ENCODE data around the gene CHSY1. TPM values are rescaled to one million over a fixed set of nuclear protein-coding genes. Genes with fewer than 3 reads are reported as not detected.

CHSY1 gene
- total RNA-seq, 2 experiments from 2014 or later: 5.8 to 6.7 TPM

DNA sequence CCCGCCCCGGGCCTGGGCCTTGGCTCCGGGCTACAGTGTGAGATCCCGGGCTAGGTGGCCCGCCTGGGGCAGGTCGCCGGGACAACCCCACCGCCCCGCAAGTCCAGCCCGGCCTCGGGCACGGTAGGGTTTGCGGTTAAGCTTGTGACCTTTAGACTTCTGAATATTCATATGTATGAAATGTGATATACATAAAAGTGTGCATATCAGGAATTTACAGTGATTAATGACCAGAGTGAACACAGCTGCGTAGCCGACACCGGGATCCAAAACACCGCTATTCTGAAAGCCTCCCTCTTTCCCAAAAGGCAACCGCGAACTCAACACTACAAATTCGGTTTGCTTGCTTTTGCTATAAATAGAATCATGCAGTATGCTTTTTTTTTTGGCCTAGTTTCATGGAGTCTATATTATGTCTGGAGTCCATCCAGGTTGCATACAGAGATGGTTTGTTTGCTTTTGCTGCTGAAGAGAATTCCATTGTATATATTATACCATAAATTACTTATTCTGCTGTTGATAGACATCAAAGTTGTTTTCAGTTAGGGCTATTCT lies 43.8 kb upstream of the CHSY1 start:
- H3K4me1 Mint-ChIP-seq (ENCODE audit: low read depth): peaks cover 52% of the 10 kb centered on the region
- DNase-seq: no peak
- H3K9me3 Mint-ChIP-seq: no peaks in the 10 kb centered on the region
- peak overlapping the region; percentile 98 for H3K27ac Mint-ChIP-seq
- H3K36me3 Mint-ChIP-seq (ENCODE audit: low read depth): peaks cover 44% of the 10 kb centered on the region
- Histone ChIP-seq H3K4me3 (ENCODE audit: low read length) (peak overlapping the region; percentile 90), H3K27me3 (ENCODE audit: control insufficient read depth in 1 of 2, insufficient read depth in 2 of 2, low read length in 2 of 2) (no peaks in the 10 kb centered on the region), H3K4me1 (ENCODE audit: insufficient read depth, low read length) (peaks cover 31% of the 10 kb centered on the region), H3K9me3 (ENCODE audit: control insufficient read depth in 1 of 2, insufficient read depth in 1 of 2, low read length in 2 of 2) (no peaks in the 10 kb centered on the region), H3K27ac (ENCODE audit: low read depth in 1 of 2, low read length in 2 of 2) (peak overlapping the region; percentile 83 to 98), H3K36me3 (ENCODE audit: insufficient read depth, low read length) (peaks cover 20% of the 10 kb centered on the region)
- ATAC-seq (ENCODE audit: poor library complexity): no peak
- ChIA-PET CTCF (interaction anchor here (1.0 to 2.9 kb wide), 2 partner anchors 346 to 360 kb away, joined by 3 to 10 read pairs; no protein-coding TSS in a partner anchor), POLR2A (interaction anchor here (0.6 to 3.8 kb wide), 14 partner anchors 10 to 428 kb away, joined by 3 to 29 read pairs (median 10); partner anchors contain the start of genes CHSY1 and TARS3)
- intact Hi-C loops (cut with DNase I, micrococcal nuclease): loop anchor here (1.0 to 10.0 kb wide), 7 partner anchors 19 to 1371 kb away; partner anchors contain the start of genes SELENOS (in 1 of the 2), TARS3 (in 1 of the 2) and TM2D3 (in 1 of the 2)
- TF ChIP-seq, protein P1, sequence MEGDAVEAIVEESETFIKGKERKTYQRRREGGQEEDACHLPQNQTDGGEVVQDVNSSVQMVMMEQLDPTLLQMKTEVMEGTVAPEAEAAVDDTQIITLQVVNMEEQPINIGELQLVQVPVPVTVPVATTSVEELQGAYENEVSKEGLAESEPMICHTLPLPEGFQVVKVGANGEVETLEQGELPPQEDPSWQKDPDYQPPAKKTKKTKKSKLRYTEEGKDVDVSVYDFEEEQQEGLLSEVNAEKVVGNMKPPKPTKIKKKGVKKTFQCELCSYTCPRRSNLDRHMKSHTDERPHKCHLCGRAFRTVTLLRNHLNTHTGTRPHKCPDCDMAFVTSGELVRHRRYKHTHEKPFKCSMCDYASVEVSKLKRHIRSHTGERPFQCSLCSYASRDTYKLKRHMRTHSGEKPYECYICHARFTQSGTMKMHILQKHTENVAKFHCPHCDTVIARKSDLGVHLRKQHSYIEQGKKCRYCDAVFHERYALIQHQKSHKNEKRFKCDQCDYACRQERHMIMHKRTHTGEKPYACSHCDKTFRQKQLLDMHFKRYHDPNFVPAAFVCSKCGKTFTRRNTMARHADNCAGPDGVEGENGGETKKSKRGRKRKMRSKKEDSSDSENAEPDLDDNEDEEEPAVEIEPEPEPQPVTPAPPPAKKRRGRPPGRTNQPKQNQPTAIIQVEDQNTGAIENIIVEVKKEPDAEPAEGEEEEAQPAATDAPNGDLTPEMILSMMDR (IDR thresholded peaks at IDR 0.05): no peak
- peak overlapping the region; percentile 100 for H3K4me3 Mint-ChIP-seq
- H3K27me3 Mint-ChIP-seq: no peaks in the 10 kb centered on the region

GRCh38 chr15:101294731-101295606 lies 43.1 kb upstream of the CHSY1 start, which contains the start of gene SNRPA1:
Gene SNRPA1 (minus strand): TSS chr15:101295248. CDS start chr15:101295178, 70 bp downstream.
- POLR2A ChIA-PET: interaction anchor here (0.8 to 3.8 kb wide), 18 partner anchors 9 to 693 kb away, joined by 3 to 29 read pairs (median 8); partner anchors contain the start of genes ASB7, CHSY1, LINS1 and TARS3
- H3K4me3 ChIP-seq (ENCODE audit: low read length): peak within 1 kb of the TSS; percentile 90
- Mint-ChIP-seq H3K4me3 (peak within 1 kb of the TSS; percentile 100), H3K36me3 (ENCODE audit: low read depth) (peaks cover 50% of the 10 kb centered on the region), H3K9me3 (no peaks in the 10 kb centered on the region), H3K27me3 (no peaks in the 10 kb centered on the region), H3K27ac (peak within 1 kb of the TSS; percentile 98), H3K4me1 (ENCODE audit: low read depth) (peaks cover 60% of the 10 kb centered on the region)
- CTCF ChIA-PET: interaction anchor here (0.7 to 2.9 kb wide), 5 partner anchors 286 to 693 kb away, joined by 3 to 10 read pairs (median 3); partner anchors contain the start of genes ASB7 and LINS1
- DNase-seq (peak; percentile 94 to 99 (median 97)), ATAC-seq (ENCODE audit: poor library complexity) (peak; percentile 80)
- TF ChIP-seq, protein P1 (IDR thresholded peaks at IDR 0.05): no peak
- no peaks in the 10 kb centered on the region for H3K27me3 ChIP-seq (ENCODE audit: control insufficient read depth in 1 of 2, insufficient read depth in 2 of 2, low read length in 2 of 2)
- H3K27ac ChIP-seq (ENCODE audit: low read depth in 1 of 2, low read length in 2 of 2): peak within 1 kb of the TSS; percentile 95 to 98
- intact Hi-C loops (cut with DNase I, micrococcal nuclease): loop anchor here (1.0 to 10.0 kb wide), 8 partner anchors 18 to 1370 kb away; partner anchors contain the start of genes SELENOS (in 2 of the 2), TARS3 (in 1 of the 2) and TM2D3 (in 1 of the 2)
- H3K4me1 ChIP-seq (ENCODE audit: insufficient read depth, low read length): peaks cover 35% of the 10 kb centered on the region
- peaks cover 25% of the 10 kb centered on the region for H3K36me3 ChIP-seq (ENCODE audit: insufficient read depth, low read length)
- H3K9me3 ChIP-seq (ENCODE audit: control insufficient read depth in 1 of 2, insufficient read depth in 1 of 2, low read length in 2 of 2): no peaks in the 10 kb centered on the region

- Histone ChIP-seq H3K9me3 (ENCODE audit: control insufficient read depth in 1 of 2, insufficient read depth in 1 of 2, low read length in 2 of 2) (no peaks in the 10 kb centered on the region), H3K4me1 (ENCODE audit: insufficient read depth, low read length) (peaks cover 40% of the 10 kb centered on the region), H3K4me3 (ENCODE audit: low read length) (peak overlapping the region; percentile 90), H3K27ac (ENCODE audit: low read depth in 1 of 2, low read length in 2 of 2) (no peak overlapping the region), H3K27me3 (ENCODE audit: control insufficient read depth in 1 of 2, insufficient read depth in 2 of 2, low read length in 2 of 2) (no peaks in the 10 kb centered on the region), H3K36me3 (ENCODE audit: insufficient read depth, low read length) (peaks cover 41% of the 10 kb centered on the region)
- no peak for ATAC-seq (ENCODE audit: poor library complexity)
- intact Hi-C loops (cut with DNase I, micrococcal nuclease): loop anchor here in 1 of 2 experiments (10.0 kb wide), 1 partner anchor 1368 kb away; no protein-coding TSS in a partner anchor
- POLR2A ChIA-PET: interaction anchor here (0.5 to 3.8 kb wide), 5 partner anchors 47 to 430 kb away, joined by 3 to 29 read pairs (median 19); partner anchors contain the start of gene TARS3
- DNase-seq: peak in 1 of 14 experiments; percentile 7
- Mint-ChIP-seq H3K4me3 (peak overlapping the region; percentile 100), H3K27ac (peak overlapping the region; percentile 98), H3K4me1 (ENCODE audit: low read depth) (peaks cover 72% of the 10 kb centered on the region), H3K27me3 (no peaks in the 10 kb centered on the region), H3K36me3 (ENCODE audit: low read depth) (peaks cover 66% of the 10 kb centered on the region), H3K9me3 (no peaks in the 10 kb centered on the region)
- CTCF ChIA-PET: interaction anchor here (1.5 to 2.9 kb wide), 2 partner anchors 285 to 349 kb away, joined by 5 to 10 read pairs; no protein-coding TSS in a partner anchor
- TF ChIP-seq, protein P1 (IDR thresholded peaks at IDR 0.05): no peak
Measured at GRCh38 chr15:101293122-101293521, 41.3 kb upstream of the CHSY1 start.
